Loucy (cell line): ENCODE results near the gene KAT7.

Experiments
- EZH2phosphoT487 ChIP-seq: fragments of 200-600 bp; IDR thresholded peaks from 2 replicates; pipeline ENCODE4 v1.6.1; 2018; ENCODE audit warnings: antibody characterized with exemption, mild to moderate bottlenecking, moderate library complexity, borderline replicate concordance
- TF ChIP-seq, protein P1 (sequence below): fragments of 200-600 bp; sonication (generic); conservative IDR thresholded peaks from 2 replicates; pipeline ENCODE4 v1.5.1; 2014; ENCODE audit warnings: mild to moderate bottlenecking, antibody characterized with exemption, low read length

GRCh38 chr17:49823614-49824013 is 35.1 kb downstream of the KAT7 start:
- TF ChIP-seq, protein P1, sequence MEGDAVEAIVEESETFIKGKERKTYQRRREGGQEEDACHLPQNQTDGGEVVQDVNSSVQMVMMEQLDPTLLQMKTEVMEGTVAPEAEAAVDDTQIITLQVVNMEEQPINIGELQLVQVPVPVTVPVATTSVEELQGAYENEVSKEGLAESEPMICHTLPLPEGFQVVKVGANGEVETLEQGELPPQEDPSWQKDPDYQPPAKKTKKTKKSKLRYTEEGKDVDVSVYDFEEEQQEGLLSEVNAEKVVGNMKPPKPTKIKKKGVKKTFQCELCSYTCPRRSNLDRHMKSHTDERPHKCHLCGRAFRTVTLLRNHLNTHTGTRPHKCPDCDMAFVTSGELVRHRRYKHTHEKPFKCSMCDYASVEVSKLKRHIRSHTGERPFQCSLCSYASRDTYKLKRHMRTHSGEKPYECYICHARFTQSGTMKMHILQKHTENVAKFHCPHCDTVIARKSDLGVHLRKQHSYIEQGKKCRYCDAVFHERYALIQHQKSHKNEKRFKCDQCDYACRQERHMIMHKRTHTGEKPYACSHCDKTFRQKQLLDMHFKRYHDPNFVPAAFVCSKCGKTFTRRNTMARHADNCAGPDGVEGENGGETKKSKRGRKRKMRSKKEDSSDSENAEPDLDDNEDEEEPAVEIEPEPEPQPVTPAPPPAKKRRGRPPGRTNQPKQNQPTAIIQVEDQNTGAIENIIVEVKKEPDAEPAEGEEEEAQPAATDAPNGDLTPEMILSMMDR, result no peak
- no peak for TF ChIP-seq EZH2phosphoT487
